H1 (cell line): Measurements from ENCODE around the gene VGF.

Experiments used
- ATF3 ChIP-seq: IDR thresholded peaks from 2 replicates; pipeline ENCODE4 v1.6.1; 2011; ENCODE audit warnings: low read depth, mild to moderate bottlenecking, low read length; ENCODE audit not compliant: insufficient read depth
- CEBPB ChIP-seq: IDR thresholded peaks from 2 replicates; pipeline ENCODE4 v1.6.1; 2012; ENCODE audit warnings: low read depth, low read length
- CREB1 ChIP-seq: IDR thresholded peaks from 2 replicates; pipeline ENCODE4 v1.6.1; 2012; ENCODE audit warnings: inconsistent platforms
- EP300 ChIP-seq, 2 experiments: IDR thresholded peaks; 1 replicate in 1 of 2; 2 replicates in 1 of 2; pipeline ENCODE4 v1.6.1; 2011 to 2012; ENCODE audit warnings: low read depth in 2 of 2, low read length in 2 of 2, mild to moderate bottlenecking in 2 of 2, borderline replicate concordance in 1 of 2, inconsistent platforms in 1 of 2, moderate library complexity in 1 of 2
- EZH2 ChIP-seq: fragments of 200-600 bp; sonication (generic); IDR thresholded peaks from 2 replicates; pipeline ENCODE4 v1.7.1; 2012; ENCODE audit warnings: low read depth, mild to moderate bottlenecking, moderate library complexity, low read length, inconsistent platforms; ENCODE audit not compliant: severe bottlenecking
- GABPA ChIP-seq: IDR thresholded peaks from 2 replicates; pipeline ENCODE4 v1.6.1; 2011; ENCODE audit warnings: mild to moderate bottlenecking, low read length, moderate library complexity, borderline replicate concordance; ENCODE audit not compliant: insufficient read depth
- HDAC2 ChIP-seq, 2 experiments: fragments of 300-600 bp in 1 of 2; sonication (generic) in 1 of 2; IDR thresholded peaks; 2 replicates each; pipeline ENCODE4 v1.6.1; 2011 to 2012; ENCODE audit warnings: low read depth in 2 of 2, low read length in 2 of 2, mild to moderate bottlenecking in 2 of 2, moderate library complexity in 2 of 2, borderline replicate concordance in 1 of 2, inconsistent platforms in 1 of 2
- MAX ChIP-seq: IDR thresholded peaks from 2 replicates; pipeline ENCODE4 v1.6.1; 2012; ENCODE audit warnings: inconsistent platforms
- POLR2A ChIP-seq, 2 experiments: IDR thresholded peaks; 1 replicate in 1 of 2; 2 replicates in 1 of 2; pipeline ENCODE4 v1.6.1; 2011; ENCODE audit warnings: low read depth in 2 of 2, low read length in 2 of 2, mild to moderate bottlenecking in 2 of 2; ENCODE audit errors: control extremely low read depth in 1 of 2
- POLR2AphosphoS5 ChIP-seq: IDR thresholded peaks from 2 replicates; pipeline ENCODE4 v1.6.1; 2011; ENCODE audit warnings: low read depth, low read length
- POU5F1 ChIP-seq: IDR thresholded peaks from 2 replicates; pipeline ENCODE4 v1.6.1; 2011; ENCODE audit warnings: low read depth, mild to moderate bottlenecking, low read length, moderate library complexity
- TEAD4 ChIP-seq: IDR thresholded peaks from 2 replicates; pipeline ENCODE4 v1.6.1; 2012; ENCODE audit warnings: low read depth, low read length, inconsistent platforms, mixed read lengths
- TF ChIP-seq, protein P1 (sequence below), 3 experiments: IDR thresholded peaks; 1 replicate in 2 of 3; 2 replicates in 1 of 3; pipeline versions ENCODE4 v1.5.1 to v1.6.1; 2011; ENCODE audit warnings: low read length in 3 of 3, mild to moderate bottlenecking in 3 of 3, inconsistent platforms in 2 of 3, low read depth in 1 of 3, moderate library complexity in 1 of 3; ENCODE audit not compliant: insufficient read depth in 1 of 3; ENCODE audit errors: control extremely low read depth in 1 of 3
- TF ChIP-seq, protein P2 (sequence below): IDR thresholded peaks from 2 replicates; pipeline ENCODE4 v1.6.1; 2011; ENCODE audit warnings: low read length, improper control_type of control experiment

DNA sequence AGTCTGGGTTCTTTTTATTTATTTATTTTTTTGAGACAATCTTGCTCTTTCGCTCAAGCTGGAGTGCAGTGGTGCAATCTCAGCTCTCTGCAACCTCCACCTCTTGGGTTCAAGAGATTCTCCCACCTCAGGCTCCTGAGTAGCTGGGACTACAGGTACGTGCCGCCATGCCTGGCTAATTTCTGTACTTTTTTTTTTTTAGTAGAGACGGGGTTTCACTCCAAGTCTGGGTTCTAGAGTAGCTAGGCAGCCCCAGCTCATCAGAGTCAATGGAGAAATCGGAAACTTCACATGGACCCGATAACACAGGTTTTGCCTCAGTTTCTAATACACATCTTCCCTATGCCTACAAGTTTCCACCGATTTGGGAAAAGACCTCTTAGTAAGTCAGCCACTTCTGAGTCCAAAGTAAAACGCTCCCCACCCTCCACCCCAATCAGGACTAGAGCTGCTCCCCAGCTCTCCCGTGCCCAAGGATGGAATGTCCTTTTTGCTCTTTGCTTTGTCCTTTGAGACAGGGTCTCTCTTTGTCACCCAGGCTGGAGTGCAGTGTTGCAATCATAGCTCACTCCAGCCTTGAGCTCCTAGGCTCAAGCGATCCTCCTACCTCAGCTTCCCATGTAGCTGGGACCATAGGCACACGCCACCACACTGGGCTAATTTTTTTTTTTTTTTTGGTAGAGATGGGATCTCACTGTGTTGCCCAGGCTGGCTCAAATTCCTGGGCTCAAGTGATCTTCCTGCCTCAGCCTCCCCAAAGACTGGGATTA is 42.3 kb downstream of the VGF start:
- TF ChIP-seq HDAC2 (IDR thresholded peaks at IDR 0.05; ENCODE audit: borderline replicate concordance in 1 of 2, low read depth in 2 of 2, low read length in 2 of 2), result no peak
- TF ChIP-seq, protein P1, sequence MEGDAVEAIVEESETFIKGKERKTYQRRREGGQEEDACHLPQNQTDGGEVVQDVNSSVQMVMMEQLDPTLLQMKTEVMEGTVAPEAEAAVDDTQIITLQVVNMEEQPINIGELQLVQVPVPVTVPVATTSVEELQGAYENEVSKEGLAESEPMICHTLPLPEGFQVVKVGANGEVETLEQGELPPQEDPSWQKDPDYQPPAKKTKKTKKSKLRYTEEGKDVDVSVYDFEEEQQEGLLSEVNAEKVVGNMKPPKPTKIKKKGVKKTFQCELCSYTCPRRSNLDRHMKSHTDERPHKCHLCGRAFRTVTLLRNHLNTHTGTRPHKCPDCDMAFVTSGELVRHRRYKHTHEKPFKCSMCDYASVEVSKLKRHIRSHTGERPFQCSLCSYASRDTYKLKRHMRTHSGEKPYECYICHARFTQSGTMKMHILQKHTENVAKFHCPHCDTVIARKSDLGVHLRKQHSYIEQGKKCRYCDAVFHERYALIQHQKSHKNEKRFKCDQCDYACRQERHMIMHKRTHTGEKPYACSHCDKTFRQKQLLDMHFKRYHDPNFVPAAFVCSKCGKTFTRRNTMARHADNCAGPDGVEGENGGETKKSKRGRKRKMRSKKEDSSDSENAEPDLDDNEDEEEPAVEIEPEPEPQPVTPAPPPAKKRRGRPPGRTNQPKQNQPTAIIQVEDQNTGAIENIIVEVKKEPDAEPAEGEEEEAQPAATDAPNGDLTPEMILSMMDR (IDR thresholded peaks at IDR 0.05; ENCODE audit: control extremely low read depth in 1 of 3, insufficient read depth in 1 of 3, low read depth in 1 of 3, low read length in 3 of 3), result no peak
- TF ChIP-seq, protein P2, sequence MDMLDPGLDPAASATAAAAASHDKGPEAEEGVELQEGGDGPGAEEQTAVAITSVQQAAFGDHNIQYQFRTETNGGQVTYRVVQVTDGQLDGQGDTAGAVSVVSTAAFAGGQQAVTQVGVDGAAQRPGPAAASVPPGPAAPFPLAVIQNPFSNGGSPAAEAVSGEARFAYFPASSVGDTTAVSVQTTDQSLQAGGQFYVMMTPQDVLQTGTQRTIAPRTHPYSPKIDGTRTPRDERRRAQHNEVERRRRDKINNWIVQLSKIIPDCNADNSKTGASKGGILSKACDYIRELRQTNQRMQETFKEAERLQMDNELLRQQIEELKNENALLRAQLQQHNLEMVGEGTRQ, result no peak
- no peak for TF ChIP-seq ATF3
- no peak for TF ChIP-seq EZH2
- no peak for TF ChIP-seq MAX
- TF ChIP-seq POLR2A (IDR thresholded peaks at IDR 0.05; ENCODE audit: control extremely low read depth in 1 of 2, low read depth in 2 of 2, low read length in 2 of 2), result no peak
- TF ChIP-seq POLR2AphosphoS5, result no peak
- no peak for TF ChIP-seq EP300 (IDR thresholded peaks at IDR 0.05; ENCODE audit: borderline replicate concordance in 1 of 2, low read depth in 2 of 2, low read length in 2 of 2)
- no peak for TF ChIP-seq GABPA
- no peak for TF ChIP-seq TEAD4
- no peak for TF ChIP-seq CREB1
- TF ChIP-seq POU5F1, result no peak
- TF ChIP-seq CEBPB, result no peak
